IMR-90 (cell line): ENCODE results near the gene STOX2. TPM values are rescaled to one million over a fixed set of nuclear protein-coding genes. Genes with fewer than 3 reads are reported as not detected.

ENCODE experiments used
- ATAC-seq: fragments of 200-7000 bp; cut with Tn5 transposase; 2 replicates; pipeline ENCODE4 v1.9.1; 2020; ENCODE audit warnings: low read depth, mild to moderate bottlenecking, moderate library complexity
- BruUV-seq: library from RNA; stranded (reverse); fragments of 400-500 nt; replicated peaks from 2 replicates; lab custom pipeline; 2021; lab: Mats Ljungman, UMichigan
- CTCF ChIA-PET: fragments of 300-600 bp; formaldehyde crosslinking; extraction: SDS; loops from one replicate; lab custom pipeline; 2021; ENCODE audit warnings: antibody characterized with exemption; lab: Yijun Ruan, JAX
- POLR2A ChIA-PET: fragments of 300-600 bp; sonication (Branson Sonifier 250); formaldehyde crosslinking; loops from one replicate; lab custom pipeline; 2022; ENCODE audit warnings: antibody characterized with exemption; ENCODE audit not compliant: unreplicated experiment; lab: Charles Lee
- DNase-seq: peaks from one replicate; pipeline ENCODE4 v3.0.0; 2013
- H2AFZ ChIP-seq: replicated peaks from 2 replicates; pipeline ENCODE3; 2013; ENCODE audit warnings: low read length, mild to moderate bottlenecking; ENCODE audit not compliant: poor library complexity
- H2AK5ac ChIP-seq: 2 replicates; pipeline ENCODE4 v1.6.1; 2013; ENCODE audit warnings: low read depth, low read length, inconsistent platforms
- H2AK9ac ChIP-seq: replicated peaks from 2 replicates; pipeline ENCODE3; 2013; ENCODE audit warnings: mild to moderate bottlenecking, low read depth, low read length, moderate library complexity; ENCODE audit not compliant: poor library complexity
- H2BK120ac ChIP-seq: 2 replicates; pipeline ENCODE4 v1.6.1; 2013; ENCODE audit warnings: low read depth, low read length, inconsistent platforms
- H2BK15ac ChIP-seq: 3 replicates; pipeline ENCODE4 v1.6.1; 2013; ENCODE audit warnings: low read depth, low read length, inconsistent platforms
- H2BK20ac ChIP-seq: 2 replicates; pipeline ENCODE4 v1.6.1; 2013; ENCODE audit warnings: low read depth, mild to moderate bottlenecking, inconsistent platforms, low read length, moderate library complexity
- H2BK5ac ChIP-seq: 2 replicates; pipeline ENCODE4 v1.6.1; 2013; ENCODE audit warnings: mild to moderate bottlenecking, low read depth, low read length, inconsistent platforms; ENCODE audit not compliant: poor library complexity, severe bottlenecking
- H3K14ac ChIP-seq: replicated peaks from 2 replicates; pipeline ENCODE4 v1.6.1; 2013; ENCODE audit warnings: low read depth, low read length, inconsistent platforms
- H3K18ac ChIP-seq: 2 replicates; pipeline ENCODE4 v1.6.1; 2013; ENCODE audit warnings: low read depth, low read length, control low read depth
- H3K23ac ChIP-seq: 2 replicates; pipeline ENCODE4 v1.6.1; 2013; ENCODE audit warnings: low read depth, low read length, inconsistent platforms
- H3K27ac ChIP-seq: 2 replicates; pipeline ENCODE4 v1.5.1; 2013; ENCODE audit warnings: mild to moderate bottlenecking, control low read depth, low read length; ENCODE audit not compliant: insufficient read depth
- H3K27me3 ChIP-seq: 2 replicates; pipeline ENCODE4 v1.6.1; 2013; ENCODE audit warnings: low read length; ENCODE audit not compliant: control insufficient read depth, insufficient read depth
- H3K36me3 ChIP-seq: 2 replicates; pipeline ENCODE4 v1.6.1; 2013; ENCODE audit warnings: low read length, mixed read lengths; ENCODE audit not compliant: control insufficient read depth, insufficient read depth
- H3K4ac ChIP-seq: 2 replicates; pipeline ENCODE4 v1.6.1; 2013; ENCODE audit warnings: low read depth, low read length, inconsistent platforms
- H3K4me1 ChIP-seq: 2 replicates; pipeline ENCODE4 v1.6.1; 2013; ENCODE audit warnings: low read length, mixed read lengths; ENCODE audit not compliant: control insufficient read depth, insufficient read depth
- H3K4me2 ChIP-seq: 2 replicates; pipeline ENCODE4 v1.6.1; 2013; ENCODE audit warnings: low read depth, mild to moderate bottlenecking, control low read depth, low read length, moderate library complexity
- H3K4me3 ChIP-seq: 2 replicates; pipeline ENCODE4 v1.5.1; 2013; ENCODE audit warnings: low read depth, mild to moderate bottlenecking, control low read depth, low read length, moderate library complexity; ENCODE audit not compliant: insufficient read depth
- H3K56ac ChIP-seq: 2 replicates; pipeline ENCODE4 v1.6.1; 2013; ENCODE audit warnings: low read length, inconsistent platforms; ENCODE audit not compliant: insufficient read depth; ENCODE audit errors: extremely low read depth
- H3K79me1 ChIP-seq, 2 experiments: 2 replicates each; pipeline ENCODE4 v1.6.1; 2013; ENCODE audit warnings: low read length in 2 of 2, inconsistent platforms in 1 of 2, low read depth in 1 of 2
- H3K9ac ChIP-seq: 2 replicates; pipeline ENCODE4 v1.6.1; 2013; ENCODE audit warnings: low read depth, low read length, control low read depth
- H3K9me1 ChIP-seq: 2 replicates; pipeline ENCODE4 v1.6.1; 2013; ENCODE audit warnings: low read length, inconsistent platforms; ENCODE audit not compliant: insufficient read depth
- H3K9me3 ChIP-seq: 2 replicates; pipeline ENCODE4 v1.6.1; 2013; ENCODE audit warnings: low read length; ENCODE audit not compliant: control insufficient read depth, insufficient read depth
- H4K20me1 ChIP-seq: 2 replicates; pipeline ENCODE4 v1.6.1; 2013; ENCODE audit warnings: low read length, inconsistent platforms; ENCODE audit not compliant: insufficient read depth
- H4K5ac ChIP-seq: 2 replicates; pipeline ENCODE4 v1.6.1; 2013; ENCODE audit warnings: mild to moderate bottlenecking, low read depth, low read length, control low read depth
- H4K8ac ChIP-seq, 2 experiments: 2 replicates each; pipeline ENCODE4 v1.6.1; 2013; ENCODE audit warnings: low read depth in 2 of 2, low read length in 2 of 2, control low read depth in 1 of 2, inconsistent platforms in 1 of 2
- H4K91ac ChIP-seq: 2 replicates; pipeline ENCODE4 v1.6.1; 2013; ENCODE audit warnings: low read depth, low read length, inconsistent platforms; ENCODE audit not compliant: insufficient read depth
- MAZ ChIP-seq: IDR thresholded peaks from 2 replicates; pipeline ENCODE4 v1.6.1; 2012; ENCODE audit warnings: low read depth, mild to moderate bottlenecking, low read length, improper control_type of control experiment, moderate library complexity, borderline replicate concordance
- NFE2L2 ChIP-seq: fragments of 150-350 bp; IDR thresholded peaks from 2 replicates; pipeline ENCODE4 v1.6.1; 2016; ENCODE audit warnings: low read depth, mild to moderate bottlenecking, low read length
- WGBS, 2 experiments: methylation state at CpG; one replicate each; pipeline versions ENCODE4 v1.1.5 to v1.1.7; 2013; ENCODE audit warnings: missing lambda C conversion rate in 2 of 2; ENCODE audit not compliant: insufficient read length in 1 of 2; ENCODE audit errors: extremely low coverage in 2 of 2; 5-methylcytosine and 5-hydroxymethylcytosine counted together
- dilution Hi-C: fragments of 300-500 bp; cut with HindIII; formaldehyde crosslinking; loops from one replicate; pipeline ENCODE4 v1.14.3; 2018; ENCODE audit warnings: low sequenced_read_pairs; ENCODE audit not compliant: unreplicated experiment
- in situ Hi-C: fragments of 300-500 bp; cut with MboI; formaldehyde crosslinking; loops from 3 replicates; pipeline ENCODE4 v1.14.3; 2019; ENCODE audit warnings: low sequenced_read_pairs, inconsistent platforms, mixed read lengths
- intact Hi-C: fragments of 100-400 bp; cut with micrococcal nuclease; formaldehyde crosslinking; loops from 2 replicates; pipeline ENCODE4 v1.10.0; 2022
- polyA plus RNA-seq, 3 experiments: library from polyadenylated mRNA; depleted of rRNA; stranded (reverse); fragments of >200 nt; gene quantifications; 2 replicates each; pipeline ENCODE4 v1.2.3, GENCODE V29; 2012; ENCODE audit warnings: low replicate concordance in 1 of 3
- total RNA-seq: library from RNA; depleted of rRNA; stranded (reverse); fragments of >200 nt; gene quantifications from 2 replicates; pipeline ENCODE4 v1.2.3, GENCODE V29; 2012
- TF ChIP-seq, protein P1 (sequence below): conservative IDR thresholded peaks from 2 replicates; pipeline ENCODE4 v1.5.1; 2012; ENCODE audit warnings: mild to moderate bottlenecking, low read depth, low read length, improper control_type of control experiment
- TF ChIP-seq, protein P2 (sequence below): fragments of 150-350 bp; IDR thresholded peaks from 2 replicates; pipeline ENCODE4 v1.6.1; 2017; ENCODE audit warnings: mild to moderate bottlenecking, antibody characterized with exemption, low read length, low read depth

The STOX2 gene
- total and polyA plus RNA-seq, 2 of the 4 experiments (the other 2 are of a cell fraction): 1.1 to 5.4 TPM

DNA sequence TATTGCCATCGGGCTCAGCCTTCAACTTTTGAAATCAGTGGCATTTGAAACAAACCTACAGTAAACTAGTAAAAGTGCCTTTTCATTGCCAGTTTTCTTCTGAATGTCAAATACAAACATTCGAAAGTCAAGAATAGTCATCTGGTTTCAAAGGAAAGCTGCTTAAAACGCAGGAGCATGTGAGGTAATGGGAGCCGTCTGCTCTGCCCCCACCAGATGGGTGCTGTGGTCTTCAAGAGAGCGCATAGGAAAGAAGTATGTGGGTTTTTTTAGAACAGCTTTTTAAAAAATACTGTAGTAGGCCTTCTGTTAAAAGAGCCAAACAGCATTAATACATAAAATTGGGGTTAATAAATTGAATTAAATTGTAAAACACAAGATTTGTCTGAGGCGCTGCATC, 88.6 kb downstream of the STOX2 start:
- intact Hi-C loops (loop anchor here (1.0 to 10.0 kb wide), 2 partner anchors 24 to 1759 kb away; no protein-coding TSS in a partner anchor), dilution Hi-C loops (no loop called here), in situ Hi-C loops (no loop called here)
- TF ChIP-seq NFE2L2: no peak
- TF ChIP-seq, protein P1, sequence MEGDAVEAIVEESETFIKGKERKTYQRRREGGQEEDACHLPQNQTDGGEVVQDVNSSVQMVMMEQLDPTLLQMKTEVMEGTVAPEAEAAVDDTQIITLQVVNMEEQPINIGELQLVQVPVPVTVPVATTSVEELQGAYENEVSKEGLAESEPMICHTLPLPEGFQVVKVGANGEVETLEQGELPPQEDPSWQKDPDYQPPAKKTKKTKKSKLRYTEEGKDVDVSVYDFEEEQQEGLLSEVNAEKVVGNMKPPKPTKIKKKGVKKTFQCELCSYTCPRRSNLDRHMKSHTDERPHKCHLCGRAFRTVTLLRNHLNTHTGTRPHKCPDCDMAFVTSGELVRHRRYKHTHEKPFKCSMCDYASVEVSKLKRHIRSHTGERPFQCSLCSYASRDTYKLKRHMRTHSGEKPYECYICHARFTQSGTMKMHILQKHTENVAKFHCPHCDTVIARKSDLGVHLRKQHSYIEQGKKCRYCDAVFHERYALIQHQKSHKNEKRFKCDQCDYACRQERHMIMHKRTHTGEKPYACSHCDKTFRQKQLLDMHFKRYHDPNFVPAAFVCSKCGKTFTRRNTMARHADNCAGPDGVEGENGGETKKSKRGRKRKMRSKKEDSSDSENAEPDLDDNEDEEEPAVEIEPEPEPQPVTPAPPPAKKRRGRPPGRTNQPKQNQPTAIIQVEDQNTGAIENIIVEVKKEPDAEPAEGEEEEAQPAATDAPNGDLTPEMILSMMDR: no peak
- TF ChIP-seq MAZ: no peak
- TF ChIP-seq, protein P2, sequence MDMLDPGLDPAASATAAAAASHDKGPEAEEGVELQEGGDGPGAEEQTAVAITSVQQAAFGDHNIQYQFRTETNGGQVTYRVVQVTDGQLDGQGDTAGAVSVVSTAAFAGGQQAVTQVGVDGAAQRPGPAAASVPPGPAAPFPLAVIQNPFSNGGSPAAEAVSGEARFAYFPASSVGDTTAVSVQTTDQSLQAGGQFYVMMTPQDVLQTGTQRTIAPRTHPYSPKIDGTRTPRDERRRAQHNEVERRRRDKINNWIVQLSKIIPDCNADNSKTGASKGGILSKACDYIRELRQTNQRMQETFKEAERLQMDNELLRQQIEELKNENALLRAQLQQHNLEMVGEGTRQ: no peak
- Histone ChIP-seq H2BK15ac (peak overlapping the region; percentile 68), H3K9me1 (peaks cover 14% of the 10 kb centered on the region), H3K4ac (peak overlapping the region; percentile 45), H4K91ac (peak overlapping the region; percentile 81), H2BK120ac (peak overlapping the region; percentile 93), H2AFZ (no peak overlapping the region), H3K23ac (no peak overlapping the region), H2AK5ac (peak overlapping the region; percentile 35), H3K4me2 (no peak overlapping the region), H3K56ac (no peak overlapping the region; the same call in 1 of the 2 replicates), H2BK20ac (peak overlapping the region; percentile 67; the same call in 1 of the 2 replicates), H4K5ac (peak overlapping the region; percentile 87), H3K27ac (peak overlapping the region; percentile 91; the same call in 1 of the 2 replicates), H3K4me1 (peaks cover 23% of the 10 kb centered on the region), H3K9ac (no peak overlapping the region), H3K79me1 (peaks cover 0 to 7% of the 10 kb centered on the region in 2 experiments; a peak in 1 of 4 replicates), H4K20me1 (no peaks in the 10 kb centered on the region), H4K8ac (peak overlapping the region; percentile 47 to 92; a peak in 2 of 4 replicates), H3K36me3 (peaks cover 6% of the 10 kb centered on the region; the same call in 1 of the 2 replicates), H3K18ac (peak overlapping the region; percentile 94), H3K4me3 (no peak overlapping the region), H2AK9ac (no peak overlapping the region), H3K9me3 (no peaks in the 10 kb centered on the region), H2BK5ac (peak overlapping the region; percentile 87), H3K27me3 (no peaks in the 10 kb centered on the region), H3K14ac (0 out of 2 replicates have a peak overlapping the region, but pooled peaks have one; percentile 10)
- no peak for ATAC-seq
- POLR2A ChIA-PET: no interaction called here
- CTCF ChIA-PET: no interaction called here
- no peak for DNase-seq
- BruUV-seq: no TSS peak
- WGBS, 2 experiments: 100% methylated on average over 1 of the region's 6 CpGs; no CpG with 5 or more reads in 1 of the 2 experiments
